ENCODE measurements around the gene PDC. TPM values are rescaled to one million over a fixed set of nuclear protein-coding genes. Genes with fewer than 3 reads are reported as not detected.

Gene PDC
- total and polyA plus RNA-seq, 9 of the 15 experiments (the other 6 are each of a cell fraction or from before 2014, with no cell fraction given) = not detected

DNA sequence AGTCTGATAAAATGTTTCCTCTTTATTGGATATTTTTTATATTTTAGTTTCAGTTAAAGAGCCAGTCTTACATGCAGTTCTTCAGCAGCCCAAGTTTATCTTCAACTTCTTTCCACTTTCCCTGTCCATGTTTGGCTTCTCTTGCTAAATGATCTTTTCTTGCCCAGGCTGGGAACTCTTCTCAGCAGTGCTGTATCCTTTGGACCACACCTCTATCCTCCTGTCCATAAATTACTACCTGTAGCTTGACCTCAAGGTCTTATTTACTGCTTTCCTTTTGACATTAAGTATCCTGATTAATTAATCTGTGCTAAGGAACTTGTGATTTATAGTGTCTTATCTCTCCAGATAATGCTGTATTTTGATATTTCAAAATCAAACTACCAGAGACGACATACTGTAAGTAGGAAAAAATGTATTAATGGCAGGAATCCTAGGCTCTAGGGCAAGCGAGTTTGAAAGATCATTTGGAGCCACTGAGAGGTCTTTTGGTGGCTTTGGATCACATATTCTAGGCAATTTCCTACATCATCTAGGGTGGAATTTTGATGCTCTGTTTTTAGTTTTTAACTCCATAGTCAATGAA is 20.5 kb upstream of the PDC start:
- no peaks in the 10 kb centered on the region for H3K9me3 ChIP-seq (replicated peaks; ENCODE audit: control insufficient read depth, insufficient read depth, low read depth, low read length)
- H3K4me3 ChIP-seq = no peak overlapping the region
- no peak for ATAC-seq
- H4K20me1 ChIP-seq (replicated peaks; ENCODE audit: control insufficient read depth, insufficient read depth, low read length) = no peaks in the 10 kb centered on the region
- H3K9me1 ChIP-seq (ENCODE audit: control insufficient read depth, insufficient read depth, low read length) = no peaks in the 10 kb centered on the region
- no peak overlapping the region for H3K4me2 ChIP-seq (ENCODE audit: insufficient read depth, low read length)
- no peak overlapping the region for H2AFZ ChIP-seq (ENCODE audit: low read depth, low read length)
- H3K27ac ChIP-seq (ENCODE audit: extremely low read depth, low read depth, low read length) = no peak overlapping the region
- intact Hi-C loops (cut with micrococcal nuclease) = no loop called here
- no TSS peak for BruUV-seq (replicated peaks)
- in situ Hi-C loops (cut with MboI) = loop anchor here (10.0 kb wide), 1 partner anchor 503 kb away; no protein-coding TSS in a partner anchor
- H3K79me2 ChIP-seq (ENCODE audit: control insufficient read depth, insufficient read depth, low read length) = no peaks in the 10 kb centered on the region
- ChIA-PET CTCF (ENCODE audit: low intra/inter-chr PET ratio) (no interaction called here), POLR2A (no interaction called here)
- no peak for DNase-seq (ENCODE audit: extremely low read depth in 1 of 4, low spot score in 3 of 4)
- no peaks in the 10 kb centered on the region for H3K27me3 ChIP-seq (ENCODE audit: control insufficient read depth in 2 of 2, insufficient read depth in 2 of 2, low read length in 2 of 2)
- no peaks in the 10 kb centered on the region for H3K4me1 ChIP-seq (replicated peaks in 1 of 2; ENCODE audit: control insufficient read depth in 2 of 2, insufficient read depth in 2 of 2, low read length in 2 of 2)
- TF ChIP-seq, protein P1, sequence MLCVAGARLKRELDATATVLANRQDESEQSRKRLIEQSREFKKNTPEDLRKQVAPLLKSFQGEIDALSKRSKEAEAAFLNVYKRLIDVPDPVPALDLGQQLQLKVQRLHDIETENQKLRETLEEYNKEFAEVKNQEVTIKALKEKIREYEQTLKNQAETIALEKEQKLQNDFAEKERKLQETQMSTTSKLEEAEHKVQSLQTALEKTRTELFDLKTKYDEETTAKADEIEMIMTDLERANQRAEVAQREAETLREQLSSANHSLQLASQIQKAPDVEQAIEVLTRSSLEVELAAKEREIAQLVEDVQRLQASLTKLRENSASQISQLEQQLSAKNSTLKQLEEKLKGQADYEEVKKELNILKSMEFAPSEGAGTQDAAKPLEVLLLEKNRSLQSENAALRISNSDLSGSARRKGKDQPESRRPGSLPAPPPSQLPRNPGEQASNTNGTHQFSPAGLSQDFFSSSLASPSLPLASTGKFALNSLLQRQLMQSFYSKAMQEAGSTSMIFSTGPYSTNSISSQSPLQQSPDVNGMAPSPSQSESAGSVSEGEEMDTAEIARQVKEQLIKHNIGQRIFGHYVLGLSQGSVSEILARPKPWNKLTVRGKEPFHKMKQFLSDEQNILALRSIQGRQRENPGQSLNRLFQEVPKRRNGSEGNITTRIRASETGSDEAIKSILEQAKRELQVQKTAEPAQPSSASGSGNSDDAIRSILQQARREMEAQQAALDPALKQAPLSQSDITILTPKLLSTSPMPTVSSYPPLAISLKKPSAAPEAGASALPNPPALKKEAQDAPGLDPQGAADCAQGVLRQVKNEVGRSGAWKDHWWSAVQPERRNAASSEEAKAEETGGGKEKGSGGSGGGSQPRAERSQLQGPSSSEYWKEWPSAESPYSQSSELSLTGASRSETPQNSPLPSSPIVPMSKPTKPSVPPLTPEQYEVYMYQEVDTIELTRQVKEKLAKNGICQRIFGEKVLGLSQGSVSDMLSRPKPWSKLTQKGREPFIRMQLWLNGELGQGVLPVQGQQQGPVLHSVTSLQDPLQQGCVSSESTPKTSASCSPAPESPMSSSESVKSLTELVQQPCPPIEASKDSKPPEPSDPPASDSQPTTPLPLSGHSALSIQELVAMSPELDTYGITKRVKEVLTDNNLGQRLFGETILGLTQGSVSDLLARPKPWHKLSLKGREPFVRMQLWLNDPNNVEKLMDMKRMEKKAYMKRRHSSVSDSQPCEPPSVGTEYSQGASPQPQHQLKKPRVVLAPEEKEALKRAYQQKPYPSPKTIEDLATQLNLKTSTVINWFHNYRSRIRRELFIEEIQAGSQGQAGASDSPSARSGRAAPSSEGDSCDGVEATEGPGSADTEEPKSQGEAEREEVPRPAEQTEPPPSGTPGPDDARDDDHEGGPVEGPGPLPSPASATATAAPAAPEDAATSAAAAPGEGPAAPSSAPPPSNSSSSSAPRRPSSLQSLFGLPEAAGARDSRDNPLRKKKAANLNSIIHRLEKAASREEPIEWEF (CRISPR knock-in tag; IDR thresholded peaks at IDR 0.05) = no peak
- TF ChIP-seq, protein P2, sequence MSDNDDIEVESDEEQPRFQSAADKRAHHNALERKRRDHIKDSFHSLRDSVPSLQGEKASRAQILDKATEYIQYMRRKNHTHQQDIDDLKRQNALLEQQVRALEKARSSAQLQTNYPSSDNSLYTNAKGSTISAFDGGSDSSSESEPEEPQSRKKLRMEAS (CRISPR knock-in tag; IDR thresholded peaks at IDR 0.05) = no peak
- TF ChIP-seq ARID1B (IDR thresholded peaks at IDR 0.05) (no peak), DACH1 (IDR thresholded peaks at IDR 0.05; ENCODE audit: partially characterized antibody) (no peak)
- no peak overlapping the region for H3K9ac ChIP-seq (ENCODE audit: insufficient read depth in 1 of 2, low read depth in 2 of 2, low read length in 2 of 2)
- no peaks in the 10 kb centered on the region for H3K36me3 ChIP-seq (ENCODE audit: control insufficient read depth, insufficient read depth, low read length)
- no peak for FAIRE-seq
- 0% methylated on average over 2 of the region's 2 CpGs for WGBS (ENCODE audit: insufficient coverage, low coverage, missing lambda C conversion rate)
